OCI-LY3 (cell line): ENCODE data around the gene CUBN.

ENCODE experiments used
- H2AFZ ChIP-seq: fragments of 200-600, 300-600 bp; shearing (Covaris generic); 2 replicates; pipeline ENCODE4 v1.6.0; 2014; ENCODE audit warnings: antibody characterized with exemption, low read depth, low read length
- H3K27ac ChIP-seq: fragments of 200-600, 300-600 bp; sonication (generic); 2 replicates; pipeline ENCODE4 v1.5.1; 2014; ENCODE audit warnings: mild to moderate bottlenecking, low read length, moderate library complexity, mixed read lengths
- H3K27me3 ChIP-seq: fragments of 200-600, 300-600 bp; sonication (generic); 2 replicates; pipeline ENCODE4 v1.6.1; 2014; ENCODE audit warnings: low read depth, low read length, mixed read lengths
- H3K36me3 ChIP-seq: fragments of 200-600, 300-600 bp; sonication (generic); replicated peaks from 2 replicates; pipeline ENCODE3; 2014; ENCODE audit warnings: low read depth, low read length, mixed read lengths
- H3K4me1 ChIP-seq: fragments of 300-600, 200-600 bp; sonication (generic); 2 replicates; pipeline ENCODE4 v1.6.1; 2014; ENCODE audit warnings: low read length, mixed read lengths
- H3K4me2 ChIP-seq: fragments of 200-600, 300-600 bp; sonication (generic); 2 replicates; pipeline ENCODE4 v1.6.1; 2014; ENCODE audit warnings: low read length, mixed read lengths
- H3K4me3 ChIP-seq: fragments of 300-600, 200-600 bp; sonication (generic); 2 replicates; pipeline ENCODE4 v1.5.1; 2014; ENCODE audit warnings: antibody characterized with exemption, mild to moderate bottlenecking, low read length, moderate library complexity
- H3K79me2 ChIP-seq: fragments of 300-600, 200-600 bp; shearing (Covaris generic); 2 replicates; pipeline ENCODE4 v1.6.1; 2014; ENCODE audit warnings: mild to moderate bottlenecking, low read length, mixed read lengths
- H3K9ac ChIP-seq: fragments of 300-600, 200-600 bp; shearing (Covaris generic); 2 replicates; pipeline ENCODE4 v1.6.0; 2014; ENCODE audit warnings: mild to moderate bottlenecking, low read length, moderate library complexity
- H3K9me3 ChIP-seq: fragments of 200-600, 300-600 bp; shearing (Covaris generic); 2 replicates; pipeline ENCODE4 v1.6.1; 2014; ENCODE audit warnings: low read length, mixed read lengths; ENCODE audit not compliant: insufficient read depth
- H4K20me1 ChIP-seq: fragments of 200-600, 300-600 bp; sonication (generic); 2 replicates; pipeline ENCODE4 v1.6.1; 2016; ENCODE audit warnings: low read length, mixed read lengths; ENCODE audit not compliant: insufficient read depth
- CTCF ChIP-seq: fragments of 200-600, 300-600 bp; sonication (generic); IDR thresholded peaks from 2 replicates; pipeline ENCODE4 v1.5.1; 2014; ENCODE audit warnings: antibody characterized with exemption, low read length, low read depth
- EZH2phosphoT487 ChIP-seq: fragments of 200-600 bp; shearing (Covaris generic); IDR thresholded peaks from 2 replicates; pipeline ENCODE4 v1.6.1; 2018; ENCODE audit warnings: antibody characterized with exemption, mixed run types, low read depth

CUBN gene

GRCh38 chr10:16913266-16913665 is 216.3 kb downstream of the CUBN start:
- H3K4me1 ChIP-seq = no peaks in the 10 kb centered on the region
- no peaks in the 10 kb centered on the region for H3K9me3 ChIP-seq
- H3K9ac ChIP-seq = no peak overlapping the region
- H3K36me3 ChIP-seq = no peaks in the 10 kb centered on the region
- H3K4me2 ChIP-seq = no peak overlapping the region
- no peaks in the 10 kb centered on the region for H4K20me1 ChIP-seq
- H3K79me2 ChIP-seq = no peaks in the 10 kb centered on the region
- H3K4me3 ChIP-seq = no peak overlapping the region
- no peak overlapping the region for H2AFZ ChIP-seq
- no peak for TF ChIP-seq EZH2phosphoT487
- TF ChIP-seq CTCF = no peak
- no peak overlapping the region for H3K27ac ChIP-seq
- no peaks in the 10 kb centered on the region for H3K27me3 ChIP-seq

GRCh38 chr10:16910793-16911164 is 218.8 kb downstream of the CUBN start:
- no peaks in the 10 kb centered on the region for H3K9me3 ChIP-seq
- H4K20me1 ChIP-seq = no peaks in the 10 kb centered on the region
- no peaks in the 10 kb centered on the region for H3K79me2 ChIP-seq
- no peak overlapping the region for H3K4me3 ChIP-seq
- no peaks in the 10 kb centered on the region for H3K27me3 ChIP-seq
- H2AFZ ChIP-seq = no peak overlapping the region
- no peak overlapping the region for H3K4me2 ChIP-seq
- H3K27ac ChIP-seq = no peak overlapping the region
- H3K36me3 ChIP-seq = no peaks in the 10 kb centered on the region
- no peak overlapping the region for H3K9ac ChIP-seq
- TF ChIP-seq CTCF (no peak), EZH2phosphoT487 (no peak)
- H3K4me1 ChIP-seq = no peaks in the 10 kb centered on the region

- H3K36me3 ChIP-seq = no peaks in the 10 kb centered on the region
- no peak overlapping the region for H3K27ac ChIP-seq
- no peaks in the 10 kb centered on the region for H4K20me1 ChIP-seq
- H3K79me2 ChIP-seq = no peaks in the 10 kb centered on the region
- no peak overlapping the region for H3K4me2 ChIP-seq
- no peak overlapping the region for H2AFZ ChIP-seq
- TF ChIP-seq EZH2phosphoT487 (no peak), CTCF (no peak)
- no peak overlapping the region for H3K9ac ChIP-seq
- no peaks in the 10 kb centered on the region for H3K9me3 ChIP-seq
- no peak overlapping the region for H3K4me3 ChIP-seq
- no peaks in the 10 kb centered on the region for H3K4me1 ChIP-seq
- H3K27me3 ChIP-seq = no peaks in the 10 kb centered on the region
Observed at GRCh38 chr10:16909961-16910792, 219.4 kb downstream of the CUBN start.

DNA sequence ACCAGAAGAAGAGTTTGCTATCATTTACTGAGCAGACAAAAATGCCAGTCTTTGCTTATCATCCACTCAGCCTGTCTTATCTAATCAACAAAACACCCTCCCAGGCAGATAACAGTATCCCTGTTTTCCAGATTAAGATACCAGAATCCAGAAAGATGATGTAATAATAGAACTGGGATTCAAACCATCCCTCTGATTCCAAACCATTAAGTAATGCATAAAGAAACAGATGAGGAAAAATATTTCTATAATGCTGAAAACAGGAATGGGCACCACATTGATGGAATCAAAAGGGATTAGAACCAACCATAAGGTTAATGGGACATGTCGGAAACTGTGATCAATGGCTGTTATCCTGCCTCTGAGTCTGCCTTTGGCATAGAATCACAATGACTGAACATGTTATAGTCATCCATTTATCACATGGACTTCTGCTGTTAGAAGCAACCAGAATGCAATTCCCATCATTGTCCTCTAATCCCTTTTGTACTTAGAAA is 220.3 kb downstream of the CUBN start:
- Histone ChIP-seq H3K4me3 (no peak overlapping the region), H3K4me2 (no peak overlapping the region), H4K20me1 (no peaks in the 10 kb centered on the region), H3K79me2 (no peaks in the 10 kb centered on the region), H3K4me1 (no peaks in the 10 kb centered on the region), H3K9me3 (no peaks in the 10 kb centered on the region), H2AFZ (no peak overlapping the region), H3K27me3 (no peaks in the 10 kb centered on the region), H3K36me3 (no peaks in the 10 kb centered on the region), H3K9ac (no peak overlapping the region), H3K27ac (no peak overlapping the region)
- TF ChIP-seq CTCF (no peak), EZH2phosphoT487 (no peak)
